GM19238 (cell line): ENCODE measurements around the gene CYP39A1.
"Not testable (repeated sequence)": the region's sequence is repeated elsewhere in the genome, so short reads cannot be mapped to it uniquely, and the experiment has no call there.

ENCODE experiments used
- DNase-seq: peaks from one replicate; pipeline ENCODE4 v3.0.0; 2011; ENCODE audit warnings: low spot score; ENCODE audit not compliant: insufficient read length

Gene CYP39A1

GRCh38 chr6:46648869-46649492 lies 3.6 kb downstream of the CYP39A1 start:
- DNase-seq: no peak

- DNase-seq: not testable (repeated sequence)
Observed at GRCh38 chr6:46648108-46648507, 4.5 kb downstream of the CYP39A1 start.

GRCh38 chr6:46645265-46645664 lies 7.4 kb downstream of the CYP39A1 start:
- DNase-seq: no peak

- no peak for DNase-seq
Observed at GRCh38 chr6:46642928-46643751, 9.5 kb downstream of the CYP39A1 start.

GRCh38 chr6:46638650-46639049 lies 14.0 kb downstream of the CYP39A1 start:
- no peak for DNase-seq

- DNase-seq: no peak
Observed at GRCh38 chr6:46637933-46638332, 14.7 kb downstream of the CYP39A1 start.

GRCh38 chr6:46637145-46637544 lies 15.5 kb downstream of the CYP39A1 start:
- no peak for DNase-seq

GRCh38 chr6:46635462-46635861 lies 17.2 kb downstream of the CYP39A1 start:
- no peak for DNase-seq

- no peak for DNase-seq
Observed at GRCh38 chr6:46632053-46632452, 20.6 kb downstream of the CYP39A1 start.

- no peak for DNase-seq
Observed at GRCh38 chr6:46629691-46630090, 22.9 kb downstream of the CYP39A1 start.

GRCh38 chr6:46628976-46629375 lies 23.6 kb downstream of the CYP39A1 start:
- no peak for DNase-seq

GRCh38 chr6:46628498-46628897 lies 24.1 kb downstream of the CYP39A1 start:
- DNase-seq: no peak

GRCh38 chr6:46626976-46627375 lies 25.6 kb downstream of the CYP39A1 start:
- no peak for DNase-seq

GRCh38 chr6:46626228-46626909 lies 26.2 kb downstream of the CYP39A1 start:
- DNase-seq: no peak

- DNase-seq: no peak
Observed at GRCh38 chr6:46618726-46619125, 33.9 kb downstream of the CYP39A1 start.

- DNase-seq: no peak
Observed at GRCh38 chr6:46612645-46613044, 40.0 kb downstream of the CYP39A1 start.

- DNase-seq: no peak
Observed at GRCh38 chr6:46610862-46611553, 41.6 kb downstream of the CYP39A1 start.

GRCh38 chr6:46606338-46606737 lies 46.3 kb downstream of the CYP39A1 start:
- no peak for DNase-seq

- no peak for DNase-seq
Observed at GRCh38 chr6:46605091-46605797, 47.4 kb downstream of the CYP39A1 start.

GRCh38 chr6:46598215-46598614 lies 54.4 kb downstream of the CYP39A1 start:
- no peak for DNase-seq

- no peak for DNase-seq
Observed at GRCh38 chr6:46592740-46593139, 59.9 kb downstream of the CYP39A1 start.
